Measurements from ENCODE around the gene PRODH. TPM values are rescaled to one million over a fixed set of nuclear protein-coding genes. Genes with fewer than 3 reads are reported as not detected.
"Not testable (repeated sequence)": the region's sequence is repeated elsewhere in the genome, so short reads cannot be mapped to it uniquely, and the experiment has no call there.

Gene PRODH
- total RNA-seq, 1 donor from 2014 or later = 3.0 TPM

- intact Hi-C loops (cut with DNase I) = loop anchor here (5.0 kb wide), 1 partner anchor 1303 kb away; no protein-coding TSS in a partner anchor
- not testable (repeated sequence) for DNase-seq (ENCODE audit: low spot score)
Observed at GRCh38 chr22:18969158-18969942, 33.3 kb upstream of the PRODH start.

DNA sequence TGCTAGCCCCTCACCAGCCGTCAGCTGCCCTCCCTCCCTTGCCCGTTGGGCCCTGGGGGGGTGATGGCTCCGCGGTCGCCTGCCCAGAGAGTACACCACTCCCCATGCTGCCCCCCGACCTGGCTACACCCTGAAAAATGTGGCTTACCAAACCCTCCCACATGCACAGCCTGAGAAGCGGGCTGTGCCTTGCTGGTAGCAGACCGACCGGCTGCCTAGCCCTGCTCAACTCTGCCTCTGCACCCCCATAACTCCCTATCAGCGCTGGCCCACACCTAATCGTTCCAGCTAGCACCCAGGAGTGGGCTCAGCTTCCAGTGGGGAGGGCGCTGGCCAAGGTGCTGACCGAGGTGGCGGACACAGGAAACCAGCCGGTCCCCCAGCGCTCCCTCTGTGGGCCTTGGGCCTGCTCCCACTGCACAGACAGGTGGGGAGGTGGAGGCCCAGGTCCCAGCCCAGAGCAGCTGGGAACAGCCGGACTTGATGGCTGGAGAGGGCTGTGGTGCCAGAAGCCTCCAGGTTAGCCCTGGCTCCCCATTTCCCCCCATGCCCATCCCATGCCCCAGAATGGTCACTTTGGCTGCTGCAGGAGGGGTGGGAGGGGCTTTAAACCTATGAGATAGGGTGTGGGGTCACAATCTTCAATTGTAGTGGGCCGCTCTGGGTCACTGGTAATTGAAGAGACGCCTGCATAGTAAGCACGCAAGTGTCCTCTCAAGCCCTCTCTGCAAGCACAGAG, 32.1 kb upstream of the PRODH start:
- intact Hi-C loops (cut with DNase I) = loop anchor here (5.0 kb wide), 1 partner anchor 1304 kb away; no protein-coding TSS in a partner anchor
- DNase-seq (ENCODE audit: low spot score) = no peak

GRCh38 chr22:18967391-18968010, 31.4 kb upstream of the PRODH start:
- DNase-seq (ENCODE audit: low spot score) = not testable (repeated sequence)
- intact Hi-C loops (cut with DNase I) = loop anchor here (5.0 kb wide), 1 partner anchor 1305 kb away; no protein-coding TSS in a partner anchor

- intact Hi-C loops (cut with DNase I) = loop anchor here (5.0 kb wide), 1 partner anchor 1306 kb away; no protein-coding TSS in a partner anchor
- no peak for DNase-seq (ENCODE audit: low spot score)
Observed at GRCh38 chr22:18966748-18967147, 30.7 kb upstream of the PRODH start.

DNA sequence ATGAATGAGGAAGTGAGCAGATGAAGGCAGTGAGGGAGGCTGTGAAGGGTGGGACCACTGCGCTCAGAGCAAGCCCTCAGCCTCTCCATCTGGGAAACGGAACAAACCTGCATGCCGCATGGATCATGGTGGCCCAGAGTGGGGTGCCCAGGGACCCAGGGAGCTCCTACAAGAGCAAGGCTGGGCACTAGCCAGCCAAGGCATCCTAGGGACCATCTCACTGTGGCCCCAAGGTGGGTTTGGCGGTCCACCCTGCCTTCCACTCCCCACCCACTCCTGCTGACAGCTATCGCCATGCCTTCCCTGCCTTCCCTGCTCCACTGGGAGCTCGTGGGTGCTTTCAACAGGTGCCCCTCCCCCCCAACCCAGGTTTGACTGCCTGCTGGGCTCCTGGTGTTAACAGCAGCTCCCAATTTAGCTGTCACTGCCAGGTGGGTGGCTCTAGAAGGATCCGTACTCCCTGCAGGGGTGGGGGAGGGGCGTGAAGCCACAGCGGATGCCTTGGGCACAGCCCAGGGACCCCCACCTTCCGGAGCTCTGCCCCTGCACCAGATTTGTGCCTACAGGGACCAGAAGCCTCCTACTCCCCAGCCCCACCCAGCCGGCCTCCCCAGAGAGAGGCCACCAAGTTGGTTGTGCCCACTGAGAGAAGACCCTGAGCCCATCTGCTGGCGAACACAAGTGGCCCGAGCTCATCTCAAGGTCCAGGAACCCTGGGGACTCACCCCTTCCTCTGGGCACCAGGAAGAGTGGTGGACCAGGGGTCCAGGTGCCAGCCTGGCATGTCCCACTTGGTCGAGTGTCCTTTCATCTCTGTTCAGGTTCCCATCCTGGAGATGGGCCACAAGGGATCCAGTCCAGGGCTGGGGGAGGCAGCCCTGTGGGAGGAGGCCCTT, 29.7 kb upstream of the PRODH start:
- no peak for DNase-seq (ENCODE audit: low spot score)

GRCh38 chr22:18964501-18965265, 28.6 kb upstream of the PRODH start:
- DNase-seq (ENCODE audit: low spot score) = not testable (repeated sequence)
- intact Hi-C loops (cut with DNase I) = loop anchor here (5.0 kb wide), 1 partner anchor 1308 kb away; no protein-coding TSS in a partner anchor

More for the DNA sequence above, 29.7 kb upstream of the PRODH start:
- intact Hi-C loops (cut with DNase I) = loop anchor here (5.0 kb wide), 1 partner anchor 1307 kb away; no protein-coding TSS in a partner anchor

DNA sequence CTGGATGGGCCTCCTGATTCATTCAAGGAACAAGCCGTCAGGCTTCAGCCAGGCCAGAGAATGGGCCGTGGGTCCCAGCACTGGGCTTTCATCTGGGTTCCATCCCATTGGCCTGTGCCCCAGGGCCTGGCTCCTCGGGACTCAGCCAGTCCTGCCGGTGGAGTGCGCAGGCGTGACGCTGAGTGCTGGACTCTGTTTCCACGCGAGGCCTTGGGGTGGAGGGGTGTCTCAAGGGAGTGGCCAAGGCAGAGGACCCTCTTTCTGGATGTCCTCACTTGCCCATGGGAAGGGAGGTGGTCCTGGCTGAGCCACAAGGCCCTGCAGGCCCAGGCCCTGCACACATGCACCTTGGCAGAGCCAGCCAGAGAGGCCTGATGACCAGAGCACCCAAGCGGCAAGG, 28.0 kb upstream of the PRODH start:
- DNase-seq (ENCODE audit: low spot score); intact Hi-C loops (cut with DNase I): not testable (repeated sequence)

GRCh38 chr22:18962308-18962635, 26.2 kb upstream of the PRODH start:
- intact Hi-C loops (cut with DNase I) = no loop called here
- DNase-seq (ENCODE audit: low spot score) = no peak

DNA sequence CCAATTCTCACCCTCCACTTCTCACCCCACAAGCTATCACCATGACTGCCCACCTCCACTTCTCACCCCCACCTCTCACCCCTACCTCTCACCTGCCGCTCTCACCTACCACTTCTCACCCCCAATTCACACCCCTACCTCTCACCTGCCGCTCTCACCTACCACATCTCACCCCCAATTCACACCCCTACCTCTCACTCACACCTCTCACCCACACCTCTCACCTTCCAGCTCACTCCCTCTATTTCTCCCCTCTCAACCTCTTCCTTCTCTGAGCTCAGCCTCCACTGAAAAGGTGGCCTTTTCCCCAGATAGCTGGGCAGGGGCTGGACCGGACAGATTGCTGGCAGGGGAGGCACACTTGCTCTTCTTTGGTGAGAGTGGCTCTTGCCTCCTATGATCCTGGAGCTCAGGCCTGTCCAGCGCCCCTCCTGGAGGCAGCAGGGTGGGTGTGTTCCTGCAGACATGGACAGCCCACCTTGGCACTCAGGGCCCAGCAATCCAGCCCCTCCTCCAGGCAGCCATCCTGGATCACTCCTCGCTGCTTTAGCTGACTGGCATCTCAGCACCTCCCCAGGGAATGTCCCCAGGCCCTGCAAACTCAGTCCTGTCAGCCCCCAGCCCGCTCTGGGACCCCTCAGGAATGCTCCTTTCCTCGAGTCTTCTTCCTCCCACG, 25.7 kb upstream of the PRODH start:
- peak; percentile 66 for DNase-seq (ENCODE audit: low spot score)
- intact Hi-C loops (cut with DNase I) = not testable (repeated sequence)

- intact Hi-C loops (cut with DNase I) = not testable (repeated sequence)
- DNase-seq (ENCODE audit: low spot score) = peak; percentile 62
Observed at GRCh38 chr22:18961201-18961600, 25.1 kb upstream of the PRODH start.

- intact Hi-C loops (cut with DNase I) = not testable (repeated sequence)
- peak; percentile 26 for DNase-seq (ENCODE audit: low spot score)
Observed at GRCh38 chr22:18960166-18960820, 24.2 kb upstream of the PRODH start.

DNA sequence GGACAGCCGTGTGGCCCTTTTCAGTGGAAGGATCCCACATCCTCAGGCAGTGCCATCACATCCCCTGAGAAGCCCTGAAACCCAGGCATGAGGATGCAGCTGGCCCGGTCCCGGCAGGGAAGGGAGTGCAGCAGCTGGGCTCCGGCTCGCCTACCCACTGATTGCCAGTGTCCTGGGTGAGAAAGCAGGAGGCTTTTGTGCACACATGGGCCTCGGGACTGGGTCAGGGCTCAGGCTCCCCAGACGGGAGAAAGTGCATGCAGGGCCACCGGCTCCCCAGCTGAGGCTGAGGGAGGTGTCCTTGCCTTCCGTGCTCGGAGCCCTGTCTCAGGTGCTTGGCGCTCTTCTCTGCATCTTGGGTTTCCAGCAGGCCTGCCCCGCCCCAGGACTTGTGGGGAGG, 23.6 kb upstream of the PRODH start:
- DNase-seq (ENCODE audit: low spot score) = peak; percentile 19
- intact Hi-C loops (cut with DNase I) = not testable (repeated sequence)

DNA sequence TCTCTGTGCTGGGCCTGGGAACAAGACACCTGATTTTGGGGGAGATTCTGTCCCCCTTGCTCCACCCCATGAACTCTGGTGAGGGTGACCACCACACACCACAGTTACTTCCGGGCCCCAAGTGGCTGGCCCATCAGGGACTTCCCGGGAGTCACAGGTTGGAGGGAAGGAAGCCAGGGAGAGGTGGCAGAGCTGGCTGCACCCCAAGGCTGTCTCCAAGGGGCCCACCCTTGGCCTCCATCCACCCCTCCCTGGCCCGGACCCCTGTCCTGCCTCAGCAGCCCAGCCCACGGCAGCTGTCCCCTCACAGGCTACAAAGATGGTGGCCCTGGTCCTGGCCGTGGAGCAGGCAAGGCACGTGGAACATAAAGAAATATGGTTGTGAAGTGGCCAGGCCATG, 23.2 kb upstream of the PRODH start:
- intact Hi-C loops (cut with DNase I) = not testable (repeated sequence)
- peak; percentile 24 for DNase-seq (ENCODE audit: low spot score)

- DNase-seq (ENCODE audit: low spot score) = peak; percentile 26
- intact Hi-C loops (cut with DNase I) = not testable (repeated sequence)
Observed at GRCh38 chr22:18958738-18959137, 22.6 kb upstream of the PRODH start.

DNA sequence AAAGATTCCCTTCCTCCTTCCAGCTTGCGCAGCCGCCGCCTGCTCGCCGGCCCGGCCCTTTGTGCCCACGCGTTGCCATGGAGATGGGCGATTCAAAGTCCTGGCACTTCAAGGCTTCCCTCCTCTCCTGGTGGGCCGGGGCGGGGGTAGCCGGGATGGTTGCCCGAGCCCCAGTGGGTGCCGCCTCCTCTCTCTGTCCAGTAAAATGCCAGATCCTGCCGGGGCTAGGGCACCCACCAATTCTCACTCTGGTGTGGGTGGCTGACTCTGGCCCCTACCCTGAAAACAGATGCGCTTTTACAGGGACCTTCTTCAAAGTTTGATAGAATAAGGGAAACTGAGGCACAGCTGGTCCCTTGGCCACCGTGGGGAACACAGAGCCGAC, 22.2 kb upstream of the PRODH start:
- intact Hi-C loops (cut with DNase I) = not testable (repeated sequence)
- DNase-seq (ENCODE audit: low spot score) = peak; percentile 66

GRCh38 chr22:18957621-18958320, 21.7 kb upstream of the PRODH start:
- peak; percentile 46 for DNase-seq (ENCODE audit: low spot score)
- intact Hi-C loops (cut with DNase I) = not testable (repeated sequence)

DNA sequence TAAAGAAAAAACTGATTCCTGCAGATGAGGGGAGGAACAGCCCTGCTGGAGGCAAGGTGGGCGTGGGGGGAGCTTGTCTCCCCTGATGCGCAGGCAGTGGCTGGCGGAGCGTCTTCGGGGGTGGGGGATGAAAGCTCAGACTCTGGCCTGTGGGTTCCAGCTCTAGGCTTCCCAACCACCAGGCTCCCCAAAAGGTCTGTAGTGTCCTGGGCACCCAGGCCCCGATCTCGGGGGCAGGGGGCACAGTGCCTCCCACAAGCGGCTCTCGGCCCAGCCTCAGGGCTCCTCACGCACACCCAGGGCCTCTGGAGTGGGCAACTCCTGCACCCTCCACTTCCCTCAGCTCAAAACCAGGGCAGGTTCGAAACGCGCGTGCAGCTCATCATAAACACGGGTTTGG, 20.9 kb upstream of the PRODH start:
- DNase-seq (ENCODE audit: low spot score) = peak; percentile 35

More for the DNA sequence above, 20.9 kb upstream of the PRODH start:
- intact Hi-C loops (cut with DNase I) = not testable (repeated sequence)

All from cardiac septum (tissue), 1 donor.